Measurements from ENCODE around the gene PARP1.

PARP1 gene

GRCh38 chr1:226450688-226451087, 42.8 kb upstream of the PARP1 start:
- no peak overlapping the region for H3K27ac ChIP-seq (ENCODE audit: low read depth, low read length)
- no peak overlapping the region for H2BK15ac ChIP-seq (replicated peaks; ENCODE audit: low read depth)
- no peak overlapping the region for H3K4ac ChIP-seq (ENCODE audit: low read depth, low read length)
- no peak overlapping the region for H2AK5ac ChIP-seq (ENCODE audit: low read length)
- no peaks in the 10 kb centered on the region for H3K79me1 ChIP-seq (ENCODE audit: low read length)
- H3K27me3 ChIP-seq (ENCODE audit: insufficient read depth, low read length, poor library complexity), result no peaks in the 10 kb centered on the region
- H3K36me3 ChIP-seq (ENCODE audit: control insufficient read depth, insufficient read depth, low read length), result no peaks in the 10 kb centered on the region
- no peak overlapping the region for H2BK5ac ChIP-seq (ENCODE audit: low read length)
- no peak overlapping the region for H3K23ac ChIP-seq (ENCODE audit: low read length)
- H4K5ac ChIP-seq (ENCODE audit: low read length), result no peak overlapping the region
- no peak overlapping the region for H3K56ac ChIP-seq (ENCODE audit: low read length)
- H3K4me1 ChIP-seq (ENCODE audit: control insufficient read depth, low read depth, low read length), result no peaks in the 10 kb centered on the region
- H4K8ac ChIP-seq (ENCODE audit: low read depth, low read length), result no peak overlapping the region
- no peak overlapping the region for H3K4me2 ChIP-seq (ENCODE audit: low read length)
- WGBS (ENCODE audit: extremely low coverage, insufficient coverage, low lambda C conversion rate), result no CpG with 5 or more reads among the region's 2 CpGs
- H3K9ac ChIP-seq (ENCODE audit: low read length), result no peak overlapping the region
- DNase-seq, result no peak
- H2BK120ac ChIP-seq (ENCODE audit: low read depth, low read length), result no peak overlapping the region
- no peak overlapping the region for H3K18ac ChIP-seq (ENCODE audit: low read length)
- H3K79me2 ChIP-seq (ENCODE audit: control insufficient read depth, insufficient read depth, low read length), result no peaks in the 10 kb centered on the region
- H3K4me3 ChIP-seq (ENCODE audit: low read length), result no peak overlapping the region

GRCh38 chr1:226449823-226450222, 41.9 kb upstream of the PARP1 start:
- Histone ChIP-seq H2BK15ac (replicated peaks; ENCODE audit: low read depth) (no peak overlapping the region), H3K18ac (ENCODE audit: low read length) (no peak overlapping the region), H2BK5ac (ENCODE audit: low read length) (no peak overlapping the region), H3K56ac (ENCODE audit: low read length) (no peak overlapping the region), H3K4me3 (ENCODE audit: low read length) (no peak overlapping the region), H3K4me1 (ENCODE audit: control insufficient read depth, low read depth, low read length) (no peaks in the 10 kb centered on the region), H4K8ac (ENCODE audit: low read depth, low read length) (no peak overlapping the region), H3K4ac (ENCODE audit: low read depth, low read length) (no peak overlapping the region), H3K9ac (ENCODE audit: low read length) (no peak overlapping the region), H3K27me3 (ENCODE audit: insufficient read depth, low read length, poor library complexity) (no peaks in the 10 kb centered on the region), H3K23ac (ENCODE audit: low read length) (no peak overlapping the region), H3K4me2 (ENCODE audit: low read length) (no peak overlapping the region), H3K79me2 (ENCODE audit: control insufficient read depth, insufficient read depth, low read length) (no peaks in the 10 kb centered on the region), H4K5ac (ENCODE audit: low read length) (no peak overlapping the region), H2BK120ac (ENCODE audit: low read depth, low read length) (no peak overlapping the region), H3K36me3 (ENCODE audit: control insufficient read depth, insufficient read depth, low read length) (no peaks in the 10 kb centered on the region), H3K27ac (ENCODE audit: low read depth, low read length) (no peak overlapping the region), H2AK5ac (ENCODE audit: low read length) (no peak overlapping the region), H3K79me1 (ENCODE audit: low read length) (no peaks in the 10 kb centered on the region)
- DNase-seq, result no peak
- no CpG with 5 or more reads among the region's 5 CpGs for WGBS (ENCODE audit: extremely low coverage, insufficient coverage, low lambda C conversion rate)

- H3K36me3 ChIP-seq (ENCODE audit: control insufficient read depth, insufficient read depth, low read length), result no peaks in the 10 kb centered on the region
- no peak overlapping the region for H3K56ac ChIP-seq (ENCODE audit: low read length)
- H2AK5ac ChIP-seq (ENCODE audit: low read length), result no peak overlapping the region
- H3K18ac ChIP-seq (ENCODE audit: low read length), result no peak overlapping the region
- H3K4me2 ChIP-seq (ENCODE audit: low read length), result no peak overlapping the region
- no peaks in the 10 kb centered on the region for H3K4me1 ChIP-seq (ENCODE audit: control insufficient read depth, low read depth, low read length)
- no peak overlapping the region for H2BK120ac ChIP-seq (ENCODE audit: low read depth, low read length)
- no peak overlapping the region for H3K4ac ChIP-seq (ENCODE audit: low read depth, low read length)
- no peaks in the 10 kb centered on the region for H3K27me3 ChIP-seq (ENCODE audit: insufficient read depth, low read length, poor library complexity)
- WGBS (ENCODE audit: extremely low coverage, insufficient coverage, low lambda C conversion rate), result no CpG with 5 or more reads among the region's 4 CpGs
- H3K79me1 ChIP-seq (ENCODE audit: low read length), result no peaks in the 10 kb centered on the region
- no peak overlapping the region for H3K23ac ChIP-seq (ENCODE audit: low read length)
- no peak overlapping the region for H4K8ac ChIP-seq (ENCODE audit: low read depth, low read length)
- H4K5ac ChIP-seq (ENCODE audit: low read length), result no peak overlapping the region
- H3K79me2 ChIP-seq (ENCODE audit: control insufficient read depth, insufficient read depth, low read length), result no peaks in the 10 kb centered on the region
- no peak for DNase-seq
- no peak overlapping the region for H2BK15ac ChIP-seq (replicated peaks; ENCODE audit: low read depth)
- H2BK5ac ChIP-seq (ENCODE audit: low read length), result no peak overlapping the region
- no peak overlapping the region for H3K27ac ChIP-seq (ENCODE audit: low read depth, low read length)
- H3K9ac ChIP-seq (ENCODE audit: low read length), result no peak overlapping the region
- no peak overlapping the region for H3K4me3 ChIP-seq (ENCODE audit: low read length)
Measured at GRCh38 chr1:226447932-226448665, 40.2 kb upstream of the PARP1 start.

- Histone ChIP-seq H2AK5ac (ENCODE audit: low read length) (no peak overlapping the region), H3K23ac (ENCODE audit: low read length) (no peak overlapping the region), H4K5ac (ENCODE audit: low read length) (no peak overlapping the region), H3K18ac (ENCODE audit: low read length) (no peak overlapping the region), H3K4me1 (ENCODE audit: control insufficient read depth, low read depth, low read length) (no peaks in the 10 kb centered on the region), H3K27me3 (ENCODE audit: insufficient read depth, low read length, poor library complexity) (no peaks in the 10 kb centered on the region), H3K79me2 (ENCODE audit: control insufficient read depth, insufficient read depth, low read length) (no peaks in the 10 kb centered on the region), H3K4me2 (ENCODE audit: low read length) (no peak overlapping the region), H3K36me3 (ENCODE audit: control insufficient read depth, insufficient read depth, low read length) (no peaks in the 10 kb centered on the region), H2BK5ac (ENCODE audit: low read length) (no peak overlapping the region), H3K27ac (ENCODE audit: low read depth, low read length) (no peak overlapping the region), H3K79me1 (ENCODE audit: low read length) (no peaks in the 10 kb centered on the region), H4K8ac (ENCODE audit: low read depth, low read length) (no peak overlapping the region), H2BK120ac (ENCODE audit: low read depth, low read length) (no peak overlapping the region), H3K4ac (ENCODE audit: low read depth, low read length) (no peak overlapping the region), H2BK15ac (replicated peaks; ENCODE audit: low read depth) (no peak overlapping the region), H3K9ac (ENCODE audit: low read length) (no peak overlapping the region), H3K56ac (ENCODE audit: low read length) (no peak overlapping the region), H3K4me3 (ENCODE audit: low read length) (no peak overlapping the region)
- no CpG with 5 or more reads among the region's 2 CpGs for WGBS (ENCODE audit: extremely low coverage, insufficient coverage, low lambda C conversion rate)
- no peak for DNase-seq
Measured at GRCh38 chr1:226446094-226446493, 38.2 kb upstream of the PARP1 start.

- H3K4me2 ChIP-seq (ENCODE audit: low read length), result no peak overlapping the region
- no peak overlapping the region for H4K8ac ChIP-seq (ENCODE audit: low read depth, low read length)
- H2BK120ac ChIP-seq (ENCODE audit: low read depth, low read length), result no peak overlapping the region
- no peak overlapping the region for H3K27ac ChIP-seq (ENCODE audit: low read depth, low read length)
- H3K36me3 ChIP-seq (ENCODE audit: control insufficient read depth, insufficient read depth, low read length), result no peaks in the 10 kb centered on the region
- no peak overlapping the region for H3K4me3 ChIP-seq (ENCODE audit: low read length)
- no peak overlapping the region for H3K23ac ChIP-seq (ENCODE audit: low read length)
- WGBS (ENCODE audit: extremely low coverage, insufficient coverage, low lambda C conversion rate), result no CpG with 5 or more reads among the region's 2 CpGs
- no peak overlapping the region for H2AK5ac ChIP-seq (ENCODE audit: low read length)
- H2BK15ac ChIP-seq (replicated peaks; ENCODE audit: low read depth), result no peak overlapping the region
- H3K56ac ChIP-seq (ENCODE audit: low read length), result no peak overlapping the region
- no peak overlapping the region for H4K5ac ChIP-seq (ENCODE audit: low read length)
- H2BK5ac ChIP-seq (ENCODE audit: low read length), result no peak overlapping the region
- H3K9ac ChIP-seq (ENCODE audit: low read length), result no peak overlapping the region
- no peaks in the 10 kb centered on the region for H3K79me1 ChIP-seq (ENCODE audit: low read length)
- no peaks in the 10 kb centered on the region for H3K79me2 ChIP-seq (ENCODE audit: control insufficient read depth, insufficient read depth, low read length)
- DNase-seq, result no peak
- no peak overlapping the region for H3K4ac ChIP-seq (ENCODE audit: low read depth, low read length)
- H3K4me1 ChIP-seq (ENCODE audit: control insufficient read depth, low read depth, low read length), result no peaks in the 10 kb centered on the region
- H3K27me3 ChIP-seq (ENCODE audit: insufficient read depth, low read length, poor library complexity), result no peaks in the 10 kb centered on the region
- H3K18ac ChIP-seq (ENCODE audit: low read length), result no peak overlapping the region
Measured at GRCh38 chr1:226444901-226445300, 37.0 kb upstream of the PARP1 start.

- Histone ChIP-seq H3K4me3 (ENCODE audit: low read length) (no peak overlapping the region), H3K56ac (ENCODE audit: low read length) (no peak overlapping the region), H3K4ac (ENCODE audit: low read depth, low read length) (no peak overlapping the region)
Measured at GRCh38 chr1:226443439-226443838, 35.5 kb upstream of the PARP1 start.

More at GRCh38 chr1:226443439-226443838, 35.5 kb upstream of the PARP1 start:
- Histone ChIP-seq H3K4me1 (ENCODE audit: control insufficient read depth, low read depth, low read length) (no peaks in the 10 kb centered on the region), H2BK5ac (ENCODE audit: low read length) (no peak overlapping the region), H3K79me2 (ENCODE audit: control insufficient read depth, insufficient read depth, low read length) (no peaks in the 10 kb centered on the region), H2AK5ac (ENCODE audit: low read length) (no peak overlapping the region), H2BK120ac (ENCODE audit: low read depth, low read length) (no peak overlapping the region), H2BK15ac (replicated peaks; ENCODE audit: low read depth) (no peak overlapping the region), H3K9ac (ENCODE audit: low read length) (no peak overlapping the region), H3K36me3 (ENCODE audit: control insufficient read depth, insufficient read depth, low read length) (no peaks in the 10 kb centered on the region), H3K79me1 (ENCODE audit: low read length) (no peaks in the 10 kb centered on the region), H4K8ac (ENCODE audit: low read depth, low read length) (no peak overlapping the region), H3K27me3 (ENCODE audit: insufficient read depth, low read length, poor library complexity) (no peaks in the 10 kb centered on the region), H3K27ac (ENCODE audit: low read depth, low read length) (no peak overlapping the region), H3K4me2 (ENCODE audit: low read length) (no peak overlapping the region), H4K5ac (ENCODE audit: low read length) (no peak overlapping the region), H3K18ac (ENCODE audit: low read length) (no peak overlapping the region), H3K23ac (ENCODE audit: low read length) (no peak overlapping the region)
- DNase-seq, result no peak
- no CpG with 5 or more reads among the region's 3 CpGs for whole genome bisulfite sequencing (ENCODE audit: extremely low coverage, insufficient coverage, low lambda C conversion rate)

All from mesendoderm (in vitro differentiated cells).